Measurements from ENCODE around the gene NFATC3.

Gene NFATC3

DNA sequence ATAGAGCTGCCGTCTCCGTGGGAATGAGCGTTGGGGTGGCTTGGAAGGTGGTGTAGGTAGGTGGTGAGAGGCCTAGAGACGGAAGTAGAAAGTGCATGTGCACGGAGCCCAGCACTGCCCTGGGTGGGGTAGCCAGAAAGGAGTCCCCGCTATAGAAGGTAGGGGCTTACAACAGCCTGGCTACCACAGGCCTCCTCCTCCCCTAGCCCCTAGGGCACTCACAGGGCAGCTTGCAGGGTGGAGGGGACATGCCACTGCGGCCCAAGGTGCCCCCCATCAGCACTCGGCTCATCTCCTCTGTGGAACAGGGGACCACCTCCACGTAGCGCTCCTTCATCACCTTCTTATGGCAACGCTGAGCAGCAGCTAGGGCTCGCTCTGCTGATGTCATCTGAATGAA is 145.8 kb downstream of the NFATC3 start:
- DNase-seq (ENCODE audit: low spot score): no peak

DNA sequence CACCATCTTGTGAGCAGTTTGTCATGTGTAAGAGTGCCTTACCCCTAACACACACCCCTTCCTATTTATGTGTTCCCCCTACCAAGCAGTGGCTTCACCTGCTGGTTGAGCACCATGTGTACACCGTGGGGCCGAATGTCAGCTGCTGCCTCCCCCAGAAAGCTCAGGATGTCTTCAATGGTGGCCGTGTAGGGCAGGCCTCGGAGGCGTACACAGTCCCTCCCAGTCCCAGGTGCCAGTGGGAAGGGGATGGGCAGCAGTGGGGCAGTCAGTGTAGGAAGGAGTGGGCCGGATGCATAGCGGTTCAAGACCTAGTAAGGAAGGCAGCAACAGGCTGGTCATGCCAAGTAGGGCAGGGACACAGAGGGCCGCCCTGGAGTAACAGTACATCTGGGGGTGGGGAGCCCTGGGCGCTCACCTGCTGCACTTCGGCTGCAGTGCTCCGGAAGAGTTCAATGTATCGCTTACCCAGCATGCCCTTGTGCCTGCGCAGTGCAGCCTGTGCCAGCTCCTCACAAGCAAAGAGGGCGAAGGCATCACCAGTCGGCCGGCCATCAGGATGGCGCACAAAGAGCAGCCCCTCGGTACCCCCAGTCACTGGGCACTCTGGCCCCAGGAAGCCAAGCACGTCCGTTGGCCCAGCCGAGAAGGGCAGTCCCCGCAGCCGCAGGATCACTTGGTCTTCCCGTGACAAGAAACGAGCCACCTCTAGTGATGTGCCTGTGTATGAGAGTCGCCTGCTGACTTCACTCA is 146.4 kb downstream of the NFATC3 start:
- no peak for DNase-seq (ENCODE audit: low spot score)

DNA sequence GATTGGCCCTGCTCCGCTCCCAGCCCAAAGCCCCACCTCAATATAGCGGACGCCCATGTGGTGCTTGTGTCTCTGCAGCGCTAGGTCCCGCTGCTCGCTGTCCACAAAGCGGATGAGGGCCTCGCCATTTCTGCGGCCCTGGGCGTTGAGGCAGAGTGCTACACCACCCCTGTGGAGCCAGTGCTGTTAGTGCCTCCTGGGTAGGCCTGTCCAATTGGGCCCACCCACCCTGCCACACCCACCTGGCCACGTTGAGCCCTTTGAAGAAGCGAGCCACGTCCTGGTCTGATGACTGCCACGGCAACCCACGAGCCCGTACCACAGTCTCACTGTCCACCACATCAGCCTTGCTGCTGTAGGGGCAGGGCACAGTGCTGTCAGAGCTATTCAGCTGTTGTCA is 147.2 kb downstream of the NFATC3 start:
- DNase-seq (ENCODE audit: low spot score): no peak

DNA sequence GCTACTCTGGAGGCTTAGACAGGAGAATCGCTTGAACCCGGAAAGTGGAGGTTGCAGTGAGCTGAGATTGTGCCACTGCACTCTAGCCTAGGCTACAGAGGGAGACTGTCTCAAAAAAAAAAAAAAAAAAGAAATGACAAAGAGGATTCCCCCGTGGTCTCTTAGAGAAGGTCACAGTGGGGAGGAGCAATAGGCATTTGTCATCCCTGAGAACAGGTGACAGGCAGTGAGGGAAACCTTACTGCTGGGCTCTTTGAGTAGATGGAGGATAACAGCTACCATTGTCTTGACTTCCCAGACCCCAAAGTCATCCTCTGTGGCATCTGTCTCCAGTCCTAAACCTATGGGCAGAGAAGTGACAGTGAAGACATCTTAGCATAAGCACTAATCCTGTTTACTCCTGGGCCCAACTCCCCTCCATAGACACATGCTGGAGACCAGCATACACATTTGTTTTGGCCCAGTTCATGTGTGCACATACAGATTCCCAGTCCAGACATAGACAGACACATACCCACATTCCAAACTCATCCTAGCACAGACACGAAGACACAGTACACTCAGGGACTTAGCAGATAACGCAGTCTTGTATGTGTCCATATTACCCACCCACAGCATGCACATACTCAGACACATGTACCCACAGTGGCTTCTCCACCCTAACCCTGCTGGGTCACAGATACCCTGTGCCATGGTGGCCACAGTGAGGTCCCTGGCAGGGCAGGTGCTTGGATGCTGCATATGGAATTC is 148.1 kb downstream of the NFATC3 start:
- no peak for DNase-seq (ENCODE audit: low spot score)

DNA sequence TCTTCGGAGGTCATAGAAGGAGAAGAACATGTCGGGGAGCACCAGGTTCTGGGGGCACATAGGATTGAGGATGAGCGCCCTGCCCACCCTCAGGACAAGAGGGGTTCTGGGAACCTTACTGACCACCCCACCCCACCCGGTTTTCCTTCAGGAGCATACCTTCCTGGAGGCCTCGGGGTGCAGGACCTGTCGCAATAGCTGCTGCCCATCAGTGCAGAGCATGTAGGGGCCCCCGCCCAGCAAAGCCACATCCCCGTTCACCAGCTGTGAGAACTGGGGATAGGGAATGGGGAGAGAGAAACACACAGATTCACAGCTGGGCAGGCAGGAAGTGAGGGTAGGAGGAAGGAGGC is 148.6 kb downstream of the NFATC3 start:
- DNase-seq (ENCODE audit: low spot score): no peak

DNA sequence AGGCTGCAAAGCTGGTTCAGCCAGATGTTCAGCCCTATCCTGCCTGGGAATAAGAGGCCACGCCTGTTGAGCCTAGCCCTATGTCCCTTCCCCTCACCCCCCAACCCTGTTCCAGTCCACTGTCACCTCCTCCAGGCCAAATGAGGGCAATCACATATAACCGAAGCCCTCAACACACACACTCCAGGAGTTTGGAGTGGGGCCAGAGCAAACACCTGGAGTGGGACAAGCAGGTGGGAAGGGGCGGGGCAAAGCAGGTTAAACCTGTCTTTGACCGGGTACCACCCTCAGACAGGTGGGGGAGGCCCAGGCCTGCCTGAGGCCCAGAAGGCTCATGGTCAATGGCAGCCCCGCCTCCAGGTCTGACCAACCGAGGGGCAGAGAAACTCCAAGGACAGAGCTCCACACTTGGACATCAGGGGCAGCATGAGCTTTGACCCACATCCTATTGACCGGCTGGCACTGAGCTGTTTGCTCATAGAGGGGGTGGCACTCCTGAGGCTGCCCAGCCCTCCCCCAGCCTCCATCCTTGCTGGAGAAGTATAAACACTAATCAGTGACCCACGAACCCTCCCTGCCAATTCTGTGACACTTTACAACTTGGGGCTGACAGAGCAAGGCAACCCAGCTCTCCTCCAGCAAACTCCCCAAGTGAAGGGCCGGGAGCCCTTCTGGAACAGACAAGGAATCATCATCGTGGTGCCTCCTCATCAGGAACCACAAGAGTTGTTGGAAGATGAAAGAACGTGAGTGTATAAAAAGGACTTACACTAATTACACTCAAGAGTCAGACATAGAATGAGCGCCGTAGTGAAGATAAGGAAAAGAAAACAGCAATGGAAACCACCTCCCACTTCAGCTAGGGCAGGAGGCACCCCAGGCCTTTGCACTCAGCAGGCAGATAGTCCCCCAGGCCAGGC is 149.3 kb downstream of the NFATC3 start:
- no peak for DNase-seq (ENCODE audit: low spot score)

DNA sequence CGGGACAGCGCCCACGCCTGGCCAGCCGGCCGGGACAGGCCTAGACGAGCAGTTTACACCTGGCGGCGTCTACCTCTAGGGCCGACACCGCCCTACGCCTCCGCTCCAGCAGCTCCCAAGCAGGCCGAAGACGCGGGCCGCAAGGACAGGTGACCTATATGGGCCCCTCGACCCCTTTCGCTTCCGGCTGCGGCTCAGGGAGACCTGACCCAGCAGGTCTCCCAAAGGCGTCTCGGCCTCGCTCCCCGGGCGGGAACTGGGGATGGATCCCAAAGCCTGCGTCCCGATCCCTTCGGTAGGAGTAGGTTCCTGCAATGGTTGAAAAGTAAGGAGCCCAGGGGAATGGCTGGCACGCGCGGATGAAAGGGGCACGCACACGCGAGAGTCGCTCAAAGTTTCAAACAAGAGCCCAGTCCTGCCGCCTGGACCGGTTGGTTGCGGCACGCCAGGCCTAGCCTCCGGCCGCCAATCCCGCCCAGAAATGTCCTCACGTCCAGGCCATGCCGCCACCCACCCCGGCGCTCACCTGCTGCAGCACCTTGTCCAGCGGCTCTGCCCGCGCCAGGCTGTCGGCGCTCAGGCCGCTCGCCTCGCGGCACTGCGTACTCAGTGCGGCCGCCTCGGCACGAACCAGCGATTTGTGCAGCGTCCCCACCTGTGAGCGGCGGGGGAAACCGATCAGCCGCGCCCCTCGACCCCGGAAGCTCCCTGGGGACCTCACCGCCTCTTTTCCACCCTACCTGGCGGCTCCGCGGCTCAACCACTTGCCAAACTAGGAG is 150.1 kb downstream of the NFATC3 start:
- no peak for DNase-seq (ENCODE audit: low spot score)

DNA sequence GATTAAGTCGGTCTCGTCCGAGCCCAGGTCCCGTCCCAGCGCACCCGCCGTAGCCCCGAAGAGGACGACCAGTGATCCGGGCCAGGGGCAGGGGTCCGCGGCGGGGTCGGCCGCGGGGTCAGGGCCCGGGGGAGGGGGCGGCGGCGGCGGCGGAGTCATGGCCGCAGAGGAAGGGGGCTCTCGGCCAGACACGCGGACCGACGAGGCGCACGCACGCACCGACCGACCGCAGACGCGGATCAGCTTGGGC is 150.6 kb downstream of the NFATC3 start, which contains the start of gene ESRP2:
TSS of gene ESRP2 (minus strand) at position 241 of the 250 bp plus-strand sequence. CDS start at position 159, 82 bp downstream.
- no peak for DNase-seq (ENCODE audit: low spot score)

DNA sequence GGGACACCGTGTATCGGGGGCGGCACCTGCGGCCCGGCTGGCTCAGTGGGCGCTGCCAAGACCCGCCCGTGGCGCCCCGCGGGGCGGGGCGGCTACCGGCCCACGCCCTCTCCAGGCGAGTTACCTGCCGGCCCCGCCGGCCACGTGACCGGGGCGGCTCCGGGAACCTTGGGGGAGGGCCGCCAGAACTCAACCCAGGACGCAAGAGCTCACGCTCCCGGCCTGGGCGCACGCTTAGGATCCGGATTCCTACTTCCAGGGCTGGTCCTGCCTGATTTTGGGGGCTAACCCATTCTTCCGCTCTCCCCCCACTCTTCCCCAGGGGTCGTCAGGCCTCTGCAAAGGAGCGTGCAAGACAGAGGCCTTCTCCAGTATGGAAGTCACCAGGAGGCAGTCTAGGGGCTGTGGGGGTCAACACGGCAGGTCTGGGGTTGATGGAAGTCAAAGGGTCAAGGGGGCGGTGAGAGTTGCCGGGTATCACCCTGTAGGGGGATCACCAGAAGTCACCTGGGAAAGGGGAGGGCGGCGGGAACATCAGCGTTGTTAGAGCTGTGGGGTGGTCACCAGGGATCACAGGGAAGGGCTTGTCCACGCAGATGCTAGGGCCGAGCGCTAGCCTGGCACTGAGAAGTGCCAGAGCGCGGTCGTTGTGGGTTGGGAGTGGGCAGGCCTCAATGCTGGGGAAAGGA is 151.1 kb downstream of the NFATC3 start:
- peak; percentile 64 for DNase-seq (ENCODE audit: low spot score)

DNA sequence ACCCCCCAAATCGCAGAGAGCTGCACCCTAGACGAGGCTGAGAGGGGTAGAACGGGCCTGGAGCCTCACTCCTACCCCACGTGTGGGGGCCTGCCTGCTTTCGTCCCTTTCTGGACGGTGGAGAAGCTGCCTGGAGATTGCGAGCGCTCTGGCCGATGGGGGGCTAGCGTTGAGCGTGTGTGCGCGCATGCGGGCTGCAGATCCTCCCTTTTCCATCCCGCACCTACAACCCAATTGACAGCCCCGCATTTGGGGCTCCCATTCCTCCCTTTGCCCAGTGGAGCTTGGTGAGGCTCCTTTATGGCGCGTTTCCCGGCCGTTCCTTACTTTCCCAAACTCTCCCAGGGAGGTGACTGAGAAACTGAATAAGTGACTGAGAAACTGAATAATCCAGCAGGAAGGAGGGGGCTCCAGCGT is 151.7 kb downstream of the NFATC3 start:
- no peak for DNase-seq (ENCODE audit: low spot score)

DNA sequence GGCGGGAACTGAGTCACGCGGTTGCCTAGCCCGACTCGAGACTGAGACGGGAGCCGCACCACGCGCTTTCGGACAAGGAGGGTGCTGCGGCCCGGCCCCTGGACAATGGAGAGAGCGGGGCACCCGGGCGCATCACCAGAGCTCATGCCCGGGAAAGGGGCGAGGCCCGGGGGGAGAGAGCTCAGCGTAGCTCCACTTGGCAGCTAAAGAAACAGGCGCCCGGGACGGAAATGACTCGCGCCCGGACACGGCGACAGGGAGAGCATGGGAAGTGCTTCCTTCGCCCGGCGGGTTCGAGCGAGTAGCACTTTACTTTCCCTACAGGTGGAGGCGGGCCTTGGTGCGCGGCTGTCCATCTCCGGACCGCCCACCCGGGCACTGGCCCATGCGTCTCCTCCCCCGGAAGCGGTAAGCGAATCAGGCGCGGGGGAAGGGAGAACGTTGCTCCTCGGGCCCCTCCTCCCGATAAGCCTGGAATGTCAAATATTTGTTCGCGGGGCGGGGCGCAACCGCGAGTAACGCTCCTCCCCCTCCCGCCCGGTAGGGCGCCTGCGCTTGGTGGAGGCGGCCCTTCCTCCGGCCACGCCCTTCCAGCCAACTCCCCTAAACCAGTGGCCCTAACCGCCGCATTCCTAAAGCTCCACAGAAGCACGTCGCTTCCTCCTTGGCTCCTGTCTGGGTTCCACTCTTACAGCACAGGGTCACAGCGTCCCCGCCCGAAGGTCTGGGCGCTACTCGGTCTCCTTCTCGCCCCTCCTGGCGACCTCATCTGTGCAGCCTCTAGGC is 152.3 kb downstream of the NFATC3 start:
- DNase-seq (ENCODE audit: low spot score): peak; percentile 98

DNA sequence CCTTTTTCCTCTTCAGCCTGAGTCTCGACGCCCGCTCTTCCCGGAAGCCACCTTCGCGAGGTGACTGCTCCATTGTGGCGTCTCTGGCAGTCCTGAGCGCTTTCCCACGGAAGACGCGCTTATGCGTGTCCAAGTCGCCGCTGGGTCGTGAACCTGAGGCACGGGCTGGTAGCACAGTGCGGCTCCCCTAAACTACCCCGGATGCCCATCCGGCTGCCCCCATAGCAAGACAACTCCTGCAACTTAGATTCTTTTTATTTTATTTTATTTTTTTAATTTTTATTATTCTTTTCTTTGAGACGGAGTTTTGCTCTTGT is 152.8 kb downstream of the NFATC3 start:
- no peak for DNase-seq (ENCODE audit: low spot score)

DNA sequence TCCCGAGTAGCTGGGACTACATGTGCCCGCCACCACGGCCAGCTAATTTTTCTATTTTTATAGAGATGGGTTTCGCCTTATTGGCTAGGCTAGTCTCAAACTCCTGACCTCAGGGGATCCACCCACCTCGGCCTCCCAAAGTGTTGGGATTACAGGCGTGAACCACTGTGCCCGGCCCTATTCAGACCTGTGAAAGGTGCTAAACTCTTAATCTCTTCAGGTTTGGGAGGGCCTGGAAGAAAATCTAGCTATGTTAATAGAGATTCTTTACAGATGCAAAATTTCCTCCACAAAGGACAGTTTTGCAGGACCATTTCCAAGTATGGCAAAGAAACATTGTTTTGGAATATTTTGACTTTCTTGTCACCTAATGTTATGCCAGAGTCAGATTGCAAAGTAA is 156.9 kb downstream of the NFATC3 start:
- no peak for DNase-seq (ENCODE audit: low spot score)

DNA sequence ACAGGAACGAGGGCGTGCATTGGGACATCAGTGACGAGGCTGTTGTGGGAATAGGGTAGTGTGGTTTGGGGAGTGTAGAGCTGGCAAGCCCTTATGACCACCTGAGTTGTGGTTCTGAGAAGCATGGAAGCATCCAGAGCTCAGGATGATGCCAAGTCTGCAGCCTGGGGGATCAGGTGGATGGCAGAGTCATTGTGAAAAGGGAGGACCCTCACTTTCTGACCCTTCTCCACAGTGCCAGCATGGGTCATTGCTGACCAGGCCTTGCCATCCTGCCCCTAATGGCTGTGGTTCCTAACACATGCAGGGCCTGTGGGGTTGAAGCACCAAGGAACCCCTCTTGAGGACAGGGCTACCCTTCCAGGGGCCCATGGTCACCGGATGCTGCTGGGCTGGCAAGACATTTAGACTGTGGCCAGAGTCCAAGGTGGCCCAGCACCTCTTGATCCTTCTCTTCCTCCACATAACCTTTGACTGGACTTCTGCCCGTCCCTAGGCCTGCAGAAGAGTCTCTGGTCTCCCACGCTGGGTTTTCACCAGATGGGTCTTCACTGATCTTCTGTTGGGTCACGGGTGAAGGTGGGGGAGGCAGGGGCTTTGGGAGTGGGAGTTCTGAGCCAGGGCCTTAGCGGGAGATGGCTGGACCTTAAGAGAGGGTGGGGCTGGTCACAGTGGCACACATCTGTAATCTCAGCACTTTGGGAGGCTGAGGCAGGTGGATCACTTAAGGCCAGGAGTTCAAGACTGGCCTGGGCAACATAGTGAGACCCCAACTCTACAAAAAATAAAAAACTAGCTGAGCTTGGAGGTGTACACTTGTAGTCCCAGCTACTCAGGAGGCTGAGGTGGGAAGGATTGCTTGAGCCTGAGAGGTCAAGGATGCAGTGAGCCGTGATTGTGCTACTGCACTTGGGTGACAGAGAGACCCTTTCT is 158.0 kb downstream of the NFATC3 start:
- no peak for DNase-seq (ENCODE audit: low spot score)

DNA sequence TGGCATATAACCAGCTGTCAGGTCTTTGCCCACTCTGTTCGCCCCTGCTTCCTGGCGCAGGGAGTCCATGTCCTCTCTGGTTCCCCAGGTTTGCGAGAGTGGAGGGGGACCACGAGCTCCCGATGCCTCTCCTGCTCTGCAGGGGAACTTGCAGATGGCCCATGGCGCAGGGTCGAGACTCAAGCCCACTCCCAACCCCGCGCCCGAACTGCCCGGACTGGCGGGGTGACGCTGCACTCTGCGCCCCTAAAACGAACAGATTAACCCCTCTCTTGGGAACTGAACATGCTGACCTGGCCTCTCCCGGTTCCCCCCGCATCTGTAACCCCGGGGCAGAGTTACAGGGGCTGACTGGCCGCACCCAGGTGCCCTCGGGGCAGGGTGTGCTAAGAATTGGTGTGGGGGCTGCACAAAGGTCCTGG is 159.3 kb downstream of the NFATC3 start:
- DNase-seq (ENCODE audit: low spot score): no peak

DNA sequence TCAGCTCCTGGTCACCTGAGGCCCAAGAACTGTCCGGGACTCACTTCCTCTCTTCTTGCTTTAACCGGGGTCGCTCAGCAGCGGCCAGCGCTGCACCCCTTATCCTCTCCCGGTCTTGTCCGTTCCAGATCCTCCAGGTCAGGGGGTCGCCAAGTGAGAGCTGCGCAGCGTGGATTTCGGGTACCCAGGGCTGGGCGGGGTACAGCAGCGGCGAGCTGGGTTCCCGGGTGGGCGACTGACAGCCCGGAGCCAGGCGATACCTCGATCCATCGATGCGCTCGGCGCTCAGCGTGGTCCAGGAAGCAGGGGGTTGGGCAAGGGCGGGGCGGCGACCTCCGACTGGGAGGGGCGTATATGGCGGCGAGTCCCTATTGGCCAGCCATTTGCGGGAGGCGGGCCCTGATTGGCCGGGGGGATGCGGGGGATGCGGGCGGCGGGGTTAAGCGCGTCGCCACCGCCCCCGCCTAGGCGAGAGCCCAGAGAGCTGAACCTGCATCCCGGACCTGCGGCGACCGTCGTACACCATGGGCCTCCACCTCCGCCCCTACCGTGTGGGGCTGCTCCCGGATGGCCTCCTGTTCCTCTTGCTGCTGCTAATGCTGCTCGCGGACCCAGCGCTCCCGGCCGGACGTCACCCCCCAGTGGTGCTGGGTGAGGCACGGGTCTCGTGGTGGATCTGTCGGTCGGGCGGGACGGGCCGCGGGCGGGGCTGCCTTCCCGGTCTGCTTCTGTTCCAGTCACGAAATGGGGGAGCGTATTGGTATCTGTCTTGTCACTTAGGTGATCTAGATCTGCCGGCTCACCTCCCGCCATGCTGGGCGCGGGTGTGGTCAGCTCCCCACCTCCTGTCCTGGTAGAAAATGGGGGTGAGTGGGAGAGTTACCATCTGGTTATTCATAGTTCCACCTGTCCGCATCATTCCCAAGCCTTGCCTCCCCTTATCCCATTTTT is 160.0 kb downstream of the NFATC3 start, which contains the start of gene PLA2G15:
TSS of gene PLA2G15 (plus strand) at position 471 of the 951 bp plus-strand sequence. CDS start at position 525, 54 bp downstream.
- peak; percentile 88 for DNase-seq (ENCODE audit: low spot score)

DNA sequence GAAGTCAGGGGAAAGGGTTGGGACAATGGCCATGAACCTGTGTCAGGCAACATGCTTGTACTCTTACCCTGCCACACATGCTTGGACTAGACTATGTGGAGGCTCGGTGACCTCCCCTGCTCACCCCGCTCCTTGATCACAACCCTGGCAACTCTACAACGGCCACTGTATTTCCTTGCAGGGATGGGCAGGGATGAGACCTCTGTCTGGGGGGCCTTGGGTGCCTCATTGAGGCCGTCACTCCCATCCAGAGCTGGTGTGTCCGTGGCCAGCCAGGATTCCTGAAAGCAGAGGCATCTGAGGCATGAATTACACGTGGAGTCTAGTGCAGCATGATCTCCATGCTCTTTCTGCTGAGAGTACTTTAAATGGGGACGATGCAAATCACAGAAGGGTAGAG is 161.0 kb downstream of the NFATC3 start:
- DNase-seq (ENCODE audit: low spot score): no peak

DNA sequence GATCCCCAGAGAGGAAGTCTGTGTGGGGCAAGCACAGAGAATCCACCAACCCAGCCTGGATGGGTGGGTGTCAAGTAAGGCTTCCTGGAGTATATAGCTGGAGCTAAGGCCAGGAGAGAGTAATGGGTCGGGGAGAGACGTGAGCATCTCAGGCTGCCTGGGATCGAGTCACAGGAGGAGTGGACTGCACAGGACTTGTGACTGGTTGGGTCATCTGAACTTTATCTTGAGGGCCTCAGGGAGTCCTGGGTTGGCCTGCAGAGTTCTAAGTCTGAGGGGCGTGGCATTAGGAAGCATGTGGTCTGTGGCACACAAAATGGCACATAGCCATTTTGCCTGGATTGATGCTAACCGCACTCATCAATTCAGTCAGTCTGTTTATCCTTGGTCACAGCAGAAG is 161.5 kb downstream of the NFATC3 start:
- DNase-seq (ENCODE audit: low spot score): no peak
